CD4-positive, alpha-beta T cell treated with Interleukin-10 for 1 hour (primary cell): ENCODE results near the gene TTF2.

ENCODE experiments used
- DNase-seq: peaks from one replicate; pipeline ENCODE4 v3.0.0-alpha.2; 2020

The TTF2 gene

GRCh38 chr1:117047271-117047670, 12.9 kb upstream of the TTF2 start:
- no peak for DNase-seq

GRCh38 chr1:117049857-117050256, 10.3 kb upstream of the TTF2 start:
- DNase-seq: no peak

GRCh38 chr1:117051224-117052064, 8.7 kb upstream of the TTF2 start:
- peak; percentile 32 for DNase-seq

- no peak for DNase-seq
Measured at GRCh38 chr1:117054068-117054467, 6.1 kb upstream of the TTF2 start.

GRCh38 chr1:117058810-117059209, 1.3 kb upstream of the TTF2 start:
- no peak for DNase-seq

GRCh38 chr1:117059334-117059677, 820 bp upstream of the TTF2 start:
- peak; percentile 72 for DNase-seq

- peak; percentile 60 for DNase-seq
Measured at GRCh38 chr1:117060441-117061317, 553 bp downstream of the TTF2 start.

- DNase-seq: peak; percentile 39
Measured at GRCh38 chr1:117061986-117062415, 1.9 kb downstream of the TTF2 start.

- no peak for DNase-seq
Measured at GRCh38 chr1:117066367-117066766, 6.2 kb downstream of the TTF2 start.

- DNase-seq: peak; percentile 55
Measured at GRCh38 chr1:117067533-117068370, 7.6 kb downstream of the TTF2 start.

- no peak for DNase-seq
Measured at GRCh38 chr1:117068580-117068979, 8.5 kb downstream of the TTF2 start.

GRCh38 chr1:117069220-117069844, 9.2 kb downstream of the TTF2 start:
- DNase-seq: no peak

- no peak for DNase-seq
Measured at GRCh38 chr1:117070124-117070523, 10.0 kb downstream of the TTF2 start.

GRCh38 chr1:117076648-117077047, 16.5 kb downstream of the TTF2 start:
- DNase-seq: no peak

GRCh38 chr1:117077267-117077666, 17.1 kb downstream of the TTF2 start:
- no peak for DNase-seq

- DNase-seq: no peak
Measured at GRCh38 chr1:117079737-117080136, 19.6 kb downstream of the TTF2 start.

GRCh38 chr1:117084231-117084630, 24.1 kb downstream of the TTF2 start:
- DNase-seq: no peak

- DNase-seq: no peak
Measured at GRCh38 chr1:117087686-117088085, 27.6 kb downstream of the TTF2 start.

- DNase-seq: no peak
Measured at GRCh38 chr1:117089996-117090395, 29.9 kb downstream of the TTF2 start.

GRCh38 chr1:117092594-117092993, 32.5 kb downstream of the TTF2 start:
- DNase-seq: no peak

GRCh38 chr1:117093091-117093534, 33.0 kb downstream of the TTF2 start:
- no peak for DNase-seq

GRCh38 chr1:117093870-117094621, 33.9 kb downstream of the TTF2 start:
- DNase-seq: peak; percentile 37
